Globus pallidus (tissue), 1 donor: ENCODE data around the gene PET100.

Experiments used
- DNase-seq: peaks from one replicate; pipeline ENCODE4 v3.0.0-alpha.2; 2015; ENCODE audit warnings: low spot score

Gene PET100

DNA sequence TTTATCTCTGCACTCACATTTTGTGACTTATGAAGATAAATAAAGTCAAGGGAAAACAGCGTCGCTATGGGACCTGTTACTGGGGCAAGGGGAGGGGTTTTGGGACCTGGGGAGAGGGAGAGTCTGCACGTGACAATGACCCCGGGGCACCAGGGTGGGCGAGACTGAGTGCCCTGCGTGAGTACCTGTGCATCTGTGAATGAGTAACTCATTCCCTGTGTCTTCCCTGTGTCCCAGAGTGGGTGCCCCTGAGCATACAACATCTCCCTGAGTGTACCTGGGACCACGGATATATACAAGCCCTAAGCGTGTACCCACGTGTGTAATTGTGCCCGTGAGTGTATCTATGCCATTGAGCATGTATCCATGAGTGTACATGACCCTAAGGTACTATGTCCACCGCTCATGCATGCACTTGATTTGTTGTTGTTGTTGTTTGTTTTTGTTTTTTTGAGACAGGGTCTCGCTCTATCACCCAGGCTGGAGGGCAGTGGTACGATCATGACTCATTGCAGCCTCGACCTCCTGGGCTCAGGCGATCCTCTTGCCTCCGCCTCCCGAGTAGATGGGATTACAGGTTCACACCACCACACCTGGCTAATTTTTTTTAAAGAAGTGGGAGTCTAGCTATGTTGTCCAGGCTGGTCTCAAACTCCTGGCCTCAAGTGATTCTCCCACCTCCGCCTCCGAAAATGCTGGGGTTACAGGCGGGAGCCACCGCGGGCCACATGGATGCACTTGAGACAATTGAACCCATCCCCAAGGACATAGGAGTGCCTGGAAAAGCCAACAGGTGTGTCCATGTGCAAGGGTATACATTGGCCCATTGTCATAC is 50.4 kb downstream of the PET100 start:
- DNase-seq = no peak

DNA sequence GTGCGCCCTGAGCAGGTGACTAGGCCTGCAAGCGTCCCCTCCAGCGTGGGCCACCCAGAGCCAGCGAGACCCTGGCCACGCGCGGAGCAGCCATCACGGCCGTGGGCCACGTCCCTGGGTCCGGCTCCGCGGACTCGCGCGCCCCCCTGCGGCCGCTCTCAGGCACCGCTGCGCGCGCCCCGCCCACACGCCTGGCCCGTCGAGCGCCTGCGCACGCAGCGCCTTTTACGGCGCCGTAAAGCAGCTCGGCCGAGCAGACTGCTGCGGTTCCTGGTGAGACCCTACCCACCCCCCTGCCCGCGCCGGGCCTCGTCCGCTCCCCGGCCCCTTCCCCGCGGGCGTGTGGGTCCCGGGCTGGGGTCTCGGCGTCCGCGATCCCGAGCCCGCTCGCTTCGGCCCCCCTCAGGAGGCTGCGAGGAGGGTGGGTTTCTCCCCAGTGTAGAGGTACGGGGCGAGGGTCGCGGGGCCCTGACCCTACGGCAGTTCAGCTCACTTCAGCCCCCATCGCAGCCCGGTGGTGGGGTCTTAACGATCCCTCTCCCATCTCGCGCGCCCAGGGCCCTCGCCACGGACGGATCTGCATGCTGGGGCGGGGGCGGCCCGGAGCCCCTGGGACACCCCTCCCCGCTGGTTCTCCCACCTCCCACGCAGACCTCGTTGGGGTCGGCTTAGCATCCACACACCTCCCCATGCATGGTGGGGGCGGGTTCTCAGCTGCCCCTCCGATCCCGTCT is 51.2 kb downstream of the PET100 start, which contains the start of gene TRAPPC5:
TRAPPC5 (plus strand) TSS at position 228 of the 734 bp plus-strand sequence. CDS start 1,421 bp downstream, outside the sequence.
- peak; percentile 75 for DNase-seq
